ENCODE data around the gene RALY. TPM values are rescaled to one million over a fixed set of nuclear protein-coding genes. Genes with fewer than 3 reads are reported as not detected.
"Not testable (repeated sequence)": the region's sequence is repeated elsewhere in the genome, so short reads cannot be mapped to it uniquely, and the experiment has no call there.

The RALY gene
- total RNA-seq, 1 experiment from 2014 or later: 219 TPM

DNA sequence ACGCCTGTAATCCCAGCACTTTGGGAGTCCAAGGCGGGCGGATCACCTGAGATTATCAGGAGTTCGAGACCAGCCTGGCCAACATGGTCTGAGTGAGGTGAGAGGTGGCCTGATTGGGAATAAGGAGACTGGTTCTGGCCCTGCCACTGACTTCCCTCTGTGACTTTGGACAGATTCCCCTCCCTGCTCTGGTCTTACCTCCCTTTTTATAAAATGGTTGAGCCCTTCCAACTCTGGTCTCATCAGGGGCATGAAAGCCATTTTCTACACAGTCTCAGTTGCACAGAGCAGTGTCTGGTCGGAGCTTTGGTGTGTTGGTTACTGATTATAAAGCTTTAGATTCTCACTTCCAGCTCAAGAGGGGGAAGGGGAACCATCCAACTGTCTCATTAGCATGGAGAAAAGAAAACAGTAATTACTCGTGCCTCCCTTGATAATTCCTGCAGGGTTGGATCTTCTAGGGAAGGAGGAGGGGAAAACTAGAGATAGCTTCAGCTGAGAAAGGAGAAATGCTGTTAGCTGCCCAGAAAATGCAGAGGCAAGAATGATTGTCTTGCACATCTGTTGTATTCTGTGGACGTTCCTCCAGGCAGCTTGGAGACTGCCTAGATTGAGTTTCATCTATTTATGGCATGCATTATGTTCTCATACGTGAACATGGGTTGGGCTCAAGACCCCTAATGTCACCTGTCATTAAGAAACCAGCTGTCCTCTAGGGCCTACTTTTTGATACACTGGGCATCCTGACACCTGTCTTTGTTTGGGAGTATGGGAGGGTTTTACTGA is 30.4 kb downstream of the RALY start:
- Histone ChIP-seq H4K20me1 (ENCODE audit: insufficient read depth) (peaks cover 28% of the 10 kb centered on the region; the same call in 1 of the 2 replicates), H3K4me3 (no peak overlapping the region), H3K79me2 (ENCODE audit: low read depth) (peaks cover 80% of the 10 kb centered on the region), H2AFZ (no peak overlapping the region), H3F3A (ENCODE audit: insufficient read depth, low read depth) (peaks cover 6% of the 10 kb centered on the region; the same call in 1 of the 2 replicates), H3K9me3 (ENCODE audit: insufficient read depth, low read depth) (no peaks in the 10 kb centered on the region), H3K4me1 (replicated peaks; ENCODE audit: insufficient read depth) (no peaks in the 10 kb centered on the region), H3K4me2 (no peak overlapping the region), H3K27me3 (ENCODE audit: insufficient read depth, low read depth) (no peaks in the 10 kb centered on the region), H3K36me3 (ENCODE audit: low read depth) (no peaks in the 10 kb centered on the region), H3K27ac (no peak overlapping the region), H3K9me2 (ENCODE audit: insufficient read depth) (no peaks in the 10 kb centered on the region)
- TF ChIP-seq, protein P1, sequence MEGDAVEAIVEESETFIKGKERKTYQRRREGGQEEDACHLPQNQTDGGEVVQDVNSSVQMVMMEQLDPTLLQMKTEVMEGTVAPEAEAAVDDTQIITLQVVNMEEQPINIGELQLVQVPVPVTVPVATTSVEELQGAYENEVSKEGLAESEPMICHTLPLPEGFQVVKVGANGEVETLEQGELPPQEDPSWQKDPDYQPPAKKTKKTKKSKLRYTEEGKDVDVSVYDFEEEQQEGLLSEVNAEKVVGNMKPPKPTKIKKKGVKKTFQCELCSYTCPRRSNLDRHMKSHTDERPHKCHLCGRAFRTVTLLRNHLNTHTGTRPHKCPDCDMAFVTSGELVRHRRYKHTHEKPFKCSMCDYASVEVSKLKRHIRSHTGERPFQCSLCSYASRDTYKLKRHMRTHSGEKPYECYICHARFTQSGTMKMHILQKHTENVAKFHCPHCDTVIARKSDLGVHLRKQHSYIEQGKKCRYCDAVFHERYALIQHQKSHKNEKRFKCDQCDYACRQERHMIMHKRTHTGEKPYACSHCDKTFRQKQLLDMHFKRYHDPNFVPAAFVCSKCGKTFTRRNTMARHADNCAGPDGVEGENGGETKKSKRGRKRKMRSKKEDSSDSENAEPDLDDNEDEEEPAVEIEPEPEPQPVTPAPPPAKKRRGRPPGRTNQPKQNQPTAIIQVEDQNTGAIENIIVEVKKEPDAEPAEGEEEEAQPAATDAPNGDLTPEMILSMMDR (conservative IDR thresholded peaks at IDR 0.05): no peak
- no peak for TF ChIP-seq EZH2 (IDR thresholded peaks at IDR 0.05; ENCODE audit: low read depth)
- no peak for DNase-seq
- BruUV-seq (replicated peaks): no TSS peak
- CTCF ChIA-PET: interaction anchor here (0.6 kb wide), 1 partner anchor 575 kb away, joined by 7 read pairs; no protein-coding TSS in a partner anchor
- intact Hi-C loops (cut with micrococcal nuclease; ENCODE audit: unreplicated experiment): no loop called here
- POLR2A ChIA-PET (ENCODE audit: unreplicated experiment): no interaction called here

DNA sequence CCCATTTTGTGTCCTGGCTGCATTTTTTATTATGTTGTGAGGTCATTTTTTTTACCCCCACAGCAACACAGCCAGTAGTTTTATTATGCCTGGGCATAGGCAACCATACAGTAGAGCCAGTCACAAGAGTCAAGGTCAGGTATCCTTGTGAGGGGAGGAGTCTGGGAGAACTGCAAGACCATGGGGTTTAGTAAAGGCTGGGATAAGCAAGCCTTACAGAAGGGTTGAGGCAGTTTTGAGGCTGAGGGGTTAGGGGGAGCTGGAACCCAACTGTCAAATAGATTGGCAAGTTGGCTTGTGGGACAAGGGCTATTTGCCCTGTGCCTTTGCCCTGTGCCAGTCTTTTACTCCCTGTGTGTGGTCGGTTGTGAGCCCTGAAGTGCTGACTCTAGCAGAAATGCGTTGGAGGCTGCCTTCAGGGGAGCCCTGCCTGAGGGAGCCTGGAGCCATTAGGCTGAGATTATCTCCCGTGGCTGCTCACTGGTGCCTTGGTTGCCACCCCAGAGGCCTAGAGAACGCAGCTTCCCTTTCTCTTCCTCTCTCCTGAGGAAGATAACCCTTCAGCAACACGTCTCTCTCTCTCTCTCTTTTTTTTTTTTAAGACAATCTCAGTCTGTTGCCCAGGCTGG is 31.1 kb downstream of the RALY start:
- H3K27ac ChIP-seq: no peak overlapping the region
- no peaks in the 10 kb centered on the region for H3K36me3 ChIP-seq (ENCODE audit: low read depth)
- no peak overlapping the region for H3K4me3 ChIP-seq
- TF ChIP-seq EZH2 (IDR thresholded peaks at IDR 0.05; ENCODE audit: low read depth): no peak
- TF ChIP-seq, protein P1 (conservative IDR thresholded peaks at IDR 0.05): no peak
- no peak overlapping the region for H2AFZ ChIP-seq
- peaks cover 76% of the 10 kb centered on the region for H3K79me2 ChIP-seq (ENCODE audit: low read depth)
- no peak overlapping the region for H3K4me2 ChIP-seq
- CTCF ChIA-PET: interaction anchor here (0.6 to 0.7 kb wide), 3 partner anchors 141 to 1124 kb away, joined by 3 to 6 read pairs (median 4); no protein-coding TSS in a partner anchor
- H3K27me3 ChIP-seq (ENCODE audit: insufficient read depth, low read depth): no peaks in the 10 kb centered on the region
- H4K20me1 ChIP-seq (ENCODE audit: insufficient read depth): peaks cover 31% of the 10 kb centered on the region
- peaks cover 6% of the 10 kb centered on the region; the same call in 1 of the 2 replicates for H3F3A ChIP-seq (ENCODE audit: insufficient read depth, low read depth)
- no peaks in the 10 kb centered on the region for H3K9me2 ChIP-seq (ENCODE audit: insufficient read depth)
- no peak for DNase-seq
- no peaks in the 10 kb centered on the region for H3K4me1 ChIP-seq (replicated peaks; ENCODE audit: insufficient read depth)
- POLR2A ChIA-PET (ENCODE audit: unreplicated experiment): interaction anchor here (0.5 kb wide), 1 partner anchor 15 kb away, joined by 8 read pairs; no protein-coding TSS in a partner anchor
- intact Hi-C loops (cut with micrococcal nuclease; ENCODE audit: unreplicated experiment): no loop called here
- BruUV-seq (replicated peaks): no TSS peak
- H3K9me3 ChIP-seq (ENCODE audit: insufficient read depth, low read depth): no peaks in the 10 kb centered on the region

DNA sequence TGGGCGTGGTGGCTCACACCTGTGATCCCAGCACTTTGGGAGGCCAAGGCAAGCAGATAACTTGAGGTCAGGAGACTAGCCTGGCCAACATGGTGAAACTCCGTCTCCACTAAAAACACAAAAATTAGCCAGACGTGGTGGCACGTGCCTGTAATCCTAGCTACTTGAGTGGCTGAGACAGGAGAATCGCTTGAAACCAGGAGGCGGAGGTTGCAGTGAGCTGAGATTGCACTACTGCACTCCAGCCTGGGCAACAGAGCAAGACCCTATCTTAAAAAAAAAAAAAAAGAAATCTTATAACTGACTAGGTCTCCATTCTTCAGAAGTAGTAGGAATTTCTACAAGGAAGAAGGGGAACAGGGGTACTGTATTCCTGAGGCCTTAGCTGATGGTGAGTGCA is 34.3 kb downstream of the RALY start:
- peaks cover 34% of the 10 kb centered on the region for H4K20me1 ChIP-seq (ENCODE audit: insufficient read depth)
- DNase-seq; CTCF ChIA-PET; H3K9me3 ChIP-seq (ENCODE audit: insufficient read depth, low read depth); H2AFZ ChIP-seq; H3K4me2 ChIP-seq; BruUV-seq (replicated peaks); H3F3A ChIP-seq (ENCODE audit: insufficient read depth, low read depth); H3K9me2 ChIP-seq (ENCODE audit: insufficient read depth); H3K36me3 ChIP-seq (ENCODE audit: low read depth); H3K4me1 ChIP-seq (replicated peaks; ENCODE audit: insufficient read depth); H3K27me3 ChIP-seq (ENCODE audit: insufficient read depth, low read depth); H3K4me3 ChIP-seq; intact Hi-C loops (cut with micrococcal nuclease; ENCODE audit: unreplicated experiment); H3K27ac ChIP-seq: not testable (repeated sequence)
- peaks cover 67% of the 10 kb centered on the region for H3K79me2 ChIP-seq (ENCODE audit: low read depth)
- POLR2A ChIA-PET (ENCODE audit: unreplicated experiment): interaction anchor here (0.5 kb wide), 1 partner anchor 1042 kb away, joined by 10 read pairs; no protein-coding TSS in a partner anchor
